ENCODE data around the gene TTLL9. TPM values are rescaled to one million over a fixed set of nuclear protein-coding genes. Genes with fewer than 3 reads are reported as not detected.

The TTLL9 gene
- polyA plus RNA-seq, 1 donor from 2014 or later: 8.0 TPM

DNA sequence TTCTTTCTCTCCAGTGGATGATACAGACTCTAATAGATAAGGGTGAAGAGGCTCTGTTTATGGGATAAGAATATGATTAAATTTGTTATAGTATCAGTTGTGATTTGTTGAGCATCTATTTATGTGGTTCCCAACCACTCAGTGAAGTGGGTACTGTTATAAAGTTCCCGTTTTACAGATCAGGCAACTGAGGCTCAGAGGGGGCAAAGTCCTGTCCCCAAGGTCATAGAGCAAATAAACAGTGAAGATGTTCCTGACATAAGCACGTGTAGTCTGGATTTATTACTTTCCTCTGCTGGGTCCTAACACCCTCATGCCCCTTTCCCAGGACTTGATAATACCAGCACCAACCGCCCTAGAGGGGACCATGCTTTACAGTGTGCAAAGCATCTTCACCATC lies 4.2 kb upstream of the TTLL9 start:
- H3K79me2 ChIP-seq (replicated peaks; ENCODE audit: insufficient read depth, low read length): no peaks in the 10 kb centered on the region
- no peak overlapping the region for H3K27ac ChIP-seq (ENCODE audit: low read length)
- H3K36me3 ChIP-seq (ENCODE audit: insufficient read depth, low read length): no peaks in the 10 kb centered on the region
- no peak overlapping the region for H3K9ac ChIP-seq (ENCODE audit: low read length)
- TF ChIP-seq POLR2AphosphoS5 (IDR thresholded peaks at IDR 0.05) (no peak), RAD21 (conservative IDR thresholded peaks at IDR 0.05) (no peak), TAF1 (IDR thresholded peaks at IDR 0.05; ENCODE audit: low read depth) (no peak), EZH2 (IDR thresholded peaks at IDR 0.05; ENCODE audit: borderline replicate concordance, insufficient read depth, low read length, poor library complexity, severe bottlenecking) (no peak), EP300 (conservative IDR thresholded peaks at IDR 0.05; ENCODE audit: poor library complexity, severe bottlenecking) (no peak), SMC3 (conservative IDR thresholded peaks at IDR 0.05; ENCODE audit: poor library complexity) (no peak), MXI1 (conservative IDR thresholded peaks at IDR 0.05; ENCODE audit: poor library complexity, severe bottlenecking) (no peak)
- TF ChIP-seq, protein P1, sequence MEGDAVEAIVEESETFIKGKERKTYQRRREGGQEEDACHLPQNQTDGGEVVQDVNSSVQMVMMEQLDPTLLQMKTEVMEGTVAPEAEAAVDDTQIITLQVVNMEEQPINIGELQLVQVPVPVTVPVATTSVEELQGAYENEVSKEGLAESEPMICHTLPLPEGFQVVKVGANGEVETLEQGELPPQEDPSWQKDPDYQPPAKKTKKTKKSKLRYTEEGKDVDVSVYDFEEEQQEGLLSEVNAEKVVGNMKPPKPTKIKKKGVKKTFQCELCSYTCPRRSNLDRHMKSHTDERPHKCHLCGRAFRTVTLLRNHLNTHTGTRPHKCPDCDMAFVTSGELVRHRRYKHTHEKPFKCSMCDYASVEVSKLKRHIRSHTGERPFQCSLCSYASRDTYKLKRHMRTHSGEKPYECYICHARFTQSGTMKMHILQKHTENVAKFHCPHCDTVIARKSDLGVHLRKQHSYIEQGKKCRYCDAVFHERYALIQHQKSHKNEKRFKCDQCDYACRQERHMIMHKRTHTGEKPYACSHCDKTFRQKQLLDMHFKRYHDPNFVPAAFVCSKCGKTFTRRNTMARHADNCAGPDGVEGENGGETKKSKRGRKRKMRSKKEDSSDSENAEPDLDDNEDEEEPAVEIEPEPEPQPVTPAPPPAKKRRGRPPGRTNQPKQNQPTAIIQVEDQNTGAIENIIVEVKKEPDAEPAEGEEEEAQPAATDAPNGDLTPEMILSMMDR (IDR thresholded peaks at IDR 0.05; ENCODE audit: poor library complexity, severe bottlenecking): no peak
- TF ChIP-seq, protein P2, sequence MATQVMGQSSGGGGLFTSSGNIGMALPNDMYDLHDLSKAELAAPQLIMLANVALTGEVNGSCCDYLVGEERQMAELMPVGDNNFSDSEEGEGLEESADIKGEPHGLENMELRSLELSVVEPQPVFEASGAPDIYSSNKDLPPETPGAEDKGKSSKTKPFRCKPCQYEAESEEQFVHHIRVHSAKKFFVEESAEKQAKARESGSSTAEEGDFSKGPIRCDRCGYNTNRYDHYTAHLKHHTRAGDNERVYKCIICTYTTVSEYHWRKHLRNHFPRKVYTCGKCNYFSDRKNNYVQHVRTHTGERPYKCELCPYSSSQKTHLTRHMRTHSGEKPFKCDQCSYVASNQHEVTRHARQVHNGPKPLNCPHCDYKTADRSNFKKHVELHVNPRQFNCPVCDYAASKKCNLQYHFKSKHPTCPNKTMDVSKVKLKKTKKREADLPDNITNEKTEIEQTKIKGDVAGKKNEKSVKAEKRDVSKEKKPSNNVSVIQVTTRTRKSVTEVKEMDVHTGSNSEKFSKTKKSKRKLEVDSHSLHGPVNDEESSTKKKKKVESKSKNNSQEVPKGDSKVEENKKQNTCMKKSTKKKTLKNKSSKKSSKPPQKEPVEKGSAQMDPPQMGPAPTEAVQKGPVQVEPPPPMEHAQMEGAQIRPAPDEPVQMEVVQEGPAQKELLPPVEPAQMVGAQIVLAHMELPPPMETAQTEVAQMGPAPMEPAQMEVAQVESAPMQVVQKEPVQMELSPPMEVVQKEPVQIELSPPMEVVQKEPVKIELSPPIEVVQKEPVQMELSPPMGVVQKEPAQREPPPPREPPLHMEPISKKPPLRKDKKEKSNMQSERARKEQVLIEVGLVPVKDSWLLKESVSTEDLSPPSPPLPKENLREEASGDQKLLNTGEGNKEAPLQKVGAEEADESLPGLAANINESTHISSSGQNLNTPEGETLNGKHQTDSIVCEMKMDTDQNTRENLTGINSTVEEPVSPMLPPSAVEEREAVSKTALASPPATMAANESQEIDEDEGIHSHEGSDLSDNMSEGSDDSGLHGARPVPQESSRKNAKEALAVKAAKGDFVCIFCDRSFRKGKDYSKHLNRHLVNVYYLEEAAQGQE (IDR thresholded peaks at IDR 0.05; ENCODE audit: borderline replicate concordance): no peak
- H3K9me2 ChIP-seq (ENCODE audit: insufficient read depth, low read length): no peaks in the 10 kb centered on the region
- no peaks in the 10 kb centered on the region for H3K9me3 ChIP-seq (ENCODE audit: low read length)
- no peak overlapping the region for H3K4me3 ChIP-seq (ENCODE audit: low read length)
- H3K4me2 ChIP-seq (ENCODE audit: low read length): no peak overlapping the region
- H3F3A ChIP-seq (ENCODE audit: insufficient read depth, low read length, poor library complexity, severe bottlenecking): peaks cover 8% of the 10 kb centered on the region
- H2AFZ ChIP-seq (ENCODE audit: low read depth, low read length): no peak overlapping the region
- H3K27me3 ChIP-seq (ENCODE audit: insufficient read depth, low read depth, low read length): no peaks in the 10 kb centered on the region
- H4K20me1 ChIP-seq (ENCODE audit: insufficient read depth): no peaks in the 10 kb centered on the region

DNA sequence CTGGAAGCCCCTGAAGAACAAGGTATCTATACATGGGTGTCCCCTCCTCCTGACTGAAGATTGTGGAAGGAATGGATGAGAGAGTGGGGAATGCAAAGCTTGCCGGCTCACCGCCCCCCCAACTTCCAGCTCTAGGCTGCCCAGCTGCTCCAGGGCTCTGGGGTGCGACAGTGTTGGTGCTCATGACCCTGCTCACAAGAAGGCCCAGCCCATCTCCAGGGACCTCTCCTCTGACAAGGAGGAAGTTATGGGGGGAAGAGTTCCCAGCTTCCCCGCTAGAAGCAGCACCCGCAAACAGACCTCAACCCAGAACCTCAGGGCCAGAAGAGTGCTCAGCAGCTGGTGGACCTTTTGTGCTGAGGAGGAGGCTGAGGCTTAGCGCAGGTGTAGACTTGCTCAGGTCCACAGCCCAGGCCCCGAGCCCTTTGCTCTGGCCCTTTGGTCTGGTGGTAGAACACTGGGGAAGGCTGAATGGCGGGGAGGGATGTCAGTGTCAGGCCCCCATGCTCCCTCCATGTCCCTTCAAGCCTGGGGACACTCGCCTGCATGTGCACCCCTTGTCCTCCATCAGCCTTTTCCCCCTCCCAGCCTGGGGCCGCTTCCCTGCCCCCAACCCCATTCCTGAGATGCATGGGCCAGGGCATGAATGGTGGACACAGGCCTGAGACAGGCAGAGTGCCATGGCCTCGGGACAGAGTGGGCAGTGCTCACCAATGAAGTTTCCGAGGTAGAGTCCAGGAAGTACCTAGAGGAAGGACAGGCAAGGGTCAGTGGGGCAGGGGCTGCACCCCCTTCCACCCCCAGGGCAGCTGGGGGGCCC lies 1.4 kb upstream of the TTLL9 start:
- peak overlapping the region; percentile 83 for H3K9ac ChIP-seq (ENCODE audit: low read length)
- H3F3A ChIP-seq (ENCODE audit: insufficient read depth, low read length, poor library complexity, severe bottlenecking): no peaks in the 10 kb centered on the region
- no peak for TF ChIP-seq SMC3 (conservative IDR thresholded peaks at IDR 0.05; ENCODE audit: poor library complexity)
- TF ChIP-seq, protein P1 (IDR thresholded peaks at IDR 0.05; ENCODE audit: poor library complexity, severe bottlenecking): no peak
- TF ChIP-seq TAF1 (IDR thresholded peaks at IDR 0.05; ENCODE audit: low read depth): no peak
- TF ChIP-seq MXI1 (conservative IDR thresholded peaks at IDR 0.05; ENCODE audit: poor library complexity, severe bottlenecking): no peak
- TF ChIP-seq EZH2 (IDR thresholded peaks at IDR 0.05; ENCODE audit: borderline replicate concordance, insufficient read depth, low read length, poor library complexity, severe bottlenecking): no peak
- no peak for TF ChIP-seq RAD21 (conservative IDR thresholded peaks at IDR 0.05)
- H3K9me3 ChIP-seq (ENCODE audit: low read length): no peaks in the 10 kb centered on the region
- peak overlapping the region; percentile 67 for H3K4me3 ChIP-seq (ENCODE audit: low read length)
- H3K9me2 ChIP-seq (ENCODE audit: insufficient read depth, low read length): no peaks in the 10 kb centered on the region
- no peaks in the 10 kb centered on the region for H4K20me1 ChIP-seq (ENCODE audit: insufficient read depth)
- H3K36me3 ChIP-seq (ENCODE audit: insufficient read depth, low read length): no peaks in the 10 kb centered on the region
- peak overlapping the region; percentile 60 for H3K4me2 ChIP-seq (ENCODE audit: low read length)
- no peak overlapping the region for H3K27ac ChIP-seq (ENCODE audit: low read length)
- H3K27me3 ChIP-seq (ENCODE audit: insufficient read depth, low read depth, low read length): no peaks in the 10 kb centered on the region
- no peak overlapping the region for H2AFZ ChIP-seq (ENCODE audit: low read depth, low read length)
- H3K79me2 ChIP-seq (replicated peaks; ENCODE audit: insufficient read depth, low read length): no peaks in the 10 kb centered on the region

All from neural cell (in vitro differentiated cells).